Esophagus muscularis mucosa (tissue), 4 donors: ENCODE measurements around the gene ZNF275.

Experiments used
- CTCF ChIP-seq, 3 experiments: fragments of 200-600 bp in 2 of 3; fragments of 450-650 bp in 1 of 3; sonication (generic) in 2 of 3; IDR thresholded peaks; one replicate each; pipeline ENCODE4 v1.5.1; 2017 to 2019; ENCODE audit warnings: antibody characterized with exemption in 3 of 3, mild to moderate bottlenecking in 2 of 3, moderate library complexity in 1 of 3
- EP300 ChIP-seq: sonication (generic); formaldehyde crosslinking; IDR thresholded peaks from one replicate; pipeline ENCODE4 v1.6.1; 2017; ENCODE audit warnings: antibody characterized with exemption
- POLR2A ChIP-seq: fragments of 450-650 bp; IDR thresholded peaks from one replicate; pipeline ENCODE4 v1.6.1; 2017; ENCODE audit warnings: antibody characterized with exemption, moderate library complexity, mild to moderate bottlenecking, low read depth

DNA sequence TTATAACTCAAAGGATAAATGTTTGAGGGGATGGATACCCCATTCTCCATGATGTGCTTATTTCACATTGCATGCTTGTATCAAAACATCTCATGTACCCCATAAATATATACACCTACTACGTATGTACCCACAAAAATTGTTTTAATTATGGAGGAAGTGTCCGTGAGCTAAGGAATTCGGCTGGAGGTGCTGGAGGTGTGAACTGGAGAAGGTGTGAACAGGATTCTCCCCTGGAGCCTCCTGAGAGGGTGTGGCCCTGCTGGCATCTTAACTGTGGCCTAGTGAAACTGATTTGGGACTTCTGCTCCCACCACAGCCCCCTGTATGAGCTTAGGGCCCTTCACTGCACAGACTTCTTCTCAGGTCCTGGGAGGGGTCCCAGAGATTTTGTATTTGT lies 43.8 kb downstream of the ZNF275 start:
- no peak for TF ChIP-seq CTCF (IDR thresholded peaks at IDR 0.05)
- no peak for TF ChIP-seq EP300
- TF ChIP-seq POLR2A: no peak
